GM12878 (cell line): ENCODE measurements around the gene TSSK3. TPM values are rescaled to one million over a fixed set of nuclear protein-coding genes. Genes with fewer than 3 reads are reported as not detected.

ENCODE experiments used
- ASH2L ChIP-seq: fragments of 300-600, 200-600 bp; sonication (generic); IDR thresholded peaks from 2 replicates; pipeline ENCODE4 v1.6.1; 2017; ENCODE audit warnings: low read depth, mild to moderate bottlenecking, borderline replicate concordance
- ATF2 ChIP-seq: IDR thresholded peaks from 2 replicates; pipeline ENCODE4 v1.6.1; 2012; ENCODE audit warnings: low read length, inconsistent platforms
- BCL11A ChIP-seq: IDR thresholded peaks from 2 replicates; pipeline ENCODE4 v1.6.1; 2011; ENCODE audit warnings: low read depth, low read length
- BRCA1 ChIP-seq: IDR thresholded peaks from 2 replicates; pipeline ENCODE4 v1.6.1; 2011; ENCODE audit warnings: low read depth, low read length, improper control_type of control experiment
- CBFB ChIP-seq: IDR thresholded peaks from 2 replicates; pipeline ENCODE4 v1.6.1; 2016; ENCODE audit warnings: antibody characterized with exemption, low read depth
- CREB1 ChIP-seq: IDR thresholded peaks from 2 replicates; pipeline ENCODE4 v1.6.1; 2012; ENCODE audit warnings: low read depth, mild to moderate bottlenecking, inconsistent platforms
- CTCF ChIP-seq, 3 experiments: IDR thresholded peaks in 2 of 3; conservative IDR thresholded peaks in 1 of 3; 2 replicates each; pipeline ENCODE4 v1.5.1; 2011; ENCODE audit warnings: low read depth in 3 of 3, low read length in 3 of 3, mild to moderate bottlenecking in 3 of 3, control low read depth in 2 of 3, moderate library complexity in 2 of 3, inconsistent platforms in 1 of 3, mixed read lengths in 1 of 3; ENCODE audit not compliant: control insufficient read depth in 2 of 3, insufficient read depth in 1 of 3; ENCODE audit errors: extremely low read depth in 1 of 3
- E2F8 ChIP-seq: fragments of 450-650 bp; IDR thresholded peaks from 2 replicates; pipeline ENCODE4 v1.6.1; 2018; ENCODE audit warnings: mild to moderate bottlenecking, low read depth, moderate library complexity; ENCODE audit not compliant: partially characterized antibody
- EP300 ChIP-seq, 2 experiments: fragments of 150-350 bp in 1 of 2; IDR thresholded peaks; 2 replicates each; pipeline ENCODE4 v1.6.1; 2011 to 2012; ENCODE audit warnings: low read depth in 2 of 2, low read length in 2 of 2, borderline replicate concordance in 1 of 2, improper control_type of control experiment in 1 of 2, inconsistent platforms in 1 of 2; ENCODE audit not compliant: control insufficient read depth in 1 of 2
- FOXK2 ChIP-seq: fragments of 450-650 bp; IDR thresholded peaks from 2 replicates; pipeline ENCODE4 v1.6.1; 2017; ENCODE audit warnings: mild to moderate bottlenecking, moderate library complexity
- GATAD2B ChIP-seq: fragments of 450-650 bp; conservative IDR thresholded peaks from 2 replicates; pipeline ENCODE4 v1.6.1; 2017; ENCODE audit warnings: low read depth, mild to moderate bottlenecking, moderate library complexity
- KLF5 ChIP-seq: fragments of 450-650 bp; IDR thresholded peaks from 2 replicates; pipeline ENCODE4 v1.6.1; 2014; ENCODE audit warnings: mild to moderate bottlenecking; ENCODE audit not compliant: partially characterized antibody
- MTA2 ChIP-seq: fragments of 450-650 bp; IDR thresholded peaks from 2 replicates; pipeline ENCODE4 v1.6.1; 2016; ENCODE audit warnings: low read depth, mild to moderate bottlenecking, moderate library complexity
- MYC ChIP-seq: IDR thresholded peaks from 2 replicates; pipeline ENCODE4 v1.6.1; 2011; ENCODE audit warnings: mild to moderate bottlenecking, low read length, moderate library complexity, inconsistent platforms; ENCODE audit not compliant: insufficient read depth, insufficient replicate concordance, insufficient read length, severe bottlenecking
- NFXL1 ChIP-seq: fragments of 450-650 bp; IDR thresholded peaks from 2 replicates; pipeline ENCODE4 v1.6.1; 2017; ENCODE audit warnings: antibody characterized with exemption, mild to moderate bottlenecking, borderline replicate concordance
- NFYB ChIP-seq: IDR thresholded peaks from 2 replicates; pipeline ENCODE4 v1.6.1; 2011; ENCODE audit warnings: low read depth, mild to moderate bottlenecking, low read length, improper control_type of control experiment, moderate library complexity; ENCODE audit not compliant: insufficient read depth
- NR2F1 ChIP-seq: fragments of 450-650 bp; conservative IDR thresholded peaks from 2 replicates; pipeline ENCODE4 v1.6.1; 2017; ENCODE audit warnings: mild to moderate bottlenecking
- POLR2AphosphoS2 ChIP-seq: IDR thresholded peaks from 2 replicates; pipeline ENCODE4 v1.6.1; 2011; ENCODE audit warnings: low read depth, mild to moderate bottlenecking, low read length, improper control_type of control experiment, moderate library complexity
- POLR2AphosphoS5 ChIP-seq: IDR thresholded peaks from 2 replicates; pipeline ENCODE4 v1.6.1; 2011; ENCODE audit warnings: mild to moderate bottlenecking, low read length, inconsistent platforms
- RAD21 ChIP-seq: IDR thresholded peaks from 2 replicates; pipeline ENCODE4 v1.6.1; 2011; ENCODE audit warnings: mild to moderate bottlenecking, low read depth, low read length, moderate library complexity; ENCODE audit not compliant: insufficient read depth
- SIX5 ChIP-seq: IDR thresholded peaks from 2 replicates; pipeline ENCODE4 v1.6.1; 2011; ENCODE audit warnings: mild to moderate bottlenecking, low read depth, low read length, moderate library complexity; ENCODE audit not compliant: severe bottlenecking
- SREBF1 ChIP-seq: IDR thresholded peaks from 2 replicates; pipeline ENCODE4 v1.6.1; 2012; ENCODE audit warnings: mild to moderate bottlenecking, low read length
- SRF ChIP-seq, 2 experiments: IDR thresholded peaks; 2 replicates each; pipeline ENCODE4 v1.6.1; 2011; ENCODE audit warnings: low read depth in 2 of 2, low read length in 2 of 2, mild to moderate bottlenecking in 1 of 2, moderate library complexity in 1 of 2
- TCF3 ChIP-seq: IDR thresholded peaks from 2 replicates; pipeline ENCODE4 v1.6.1; 2012; ENCODE audit warnings: low read depth, mild to moderate bottlenecking, low read length, borderline replicate concordance; ENCODE audit not compliant: insufficient read depth
- YBX1 ChIP-seq: fragments of 450-650 bp; IDR thresholded peaks from 2 replicates; pipeline ENCODE4 v1.6.1; 2016; ENCODE audit warnings: antibody characterized with exemption
- polyA plus RNA-seq, 11 experiments: library from polyadenylated mRNA; depleted of rRNA in 4 of 11; unstranded in 6 of 11; stranded (reverse) in 5 of 11; fragments of >200 nt; fragmentation: Nextera tagmentation in 4 of 11; fragmentation: Illumina TruSeq in 1 of 11; extraction: Ambion mirVana in 4 of 11; extraction: Trizol in 1 of 11; gene quantifications; 1 replicate in 1 of 11; 2 replicates in 10 of 11; pipeline versions ENCODE4 v1.2.1 to v1.2.3, GENCODE V29; 2011 to 2016; ENCODE audit warnings: inconsistent platforms in 2 of 11, missing spikeins in 2 of 11, low read depth in 1 of 11
- total RNA-seq, 4 experiments: library from RNA; depleted of rRNA in 3 of 4; stranded (reverse); fragments of >200 nt in 3 of 4; fragmentation: Illumina TruSeq in 1 of 4; extraction: Trizol in 1 of 4; gene quantifications; 2 replicates each; pipeline versions ENCODE4 v1.2.1 to v1.2.3, GENCODE V29; 2013 to 2021

Gene TSSK3
- total and polyA plus RNA-seq, 10 of the 15 experiments (the other 5 are each of a cell fraction or from before 2014, with no cell fraction given): 0.42 to 0.82 (median 0.60) TPM

- TF ChIP-seq MYC: no peak
- no peak for TF ChIP-seq RAD21
- no peak for TF ChIP-seq SIX5
- TF ChIP-seq TCF3: no peak
- peak; percentile 86 for TF ChIP-seq MTA2
- no peak for TF ChIP-seq BCL11A
- TF ChIP-seq CTCF (IDR thresholded peaks at IDR 0.05 in 2 of 3, conservative IDR thresholded peaks at IDR 0.05 in 1 of 3; ENCODE audit: control insufficient read depth in 2 of 3, extremely low read depth in 1 of 3, insufficient read depth in 1 of 3, low read depth in 3 of 3, low read length in 3 of 3): no peak
- TF ChIP-seq CBFB: no peak
- TF ChIP-seq FOXK2: peak; percentile 84
- no peak for TF ChIP-seq BRCA1
- TF ChIP-seq YBX1: no peak
- TF ChIP-seq NR2F1: peak; percentile 98
- TF ChIP-seq KLF5: peak; percentile 70
- TF ChIP-seq CREB1: peak; percentile 87
- TF ChIP-seq POLR2AphosphoS2: peak; percentile 69; the same call in 1 of the 2 replicates
- TF ChIP-seq GATAD2B: no peak
- peak; percentile 88 for TF ChIP-seq NFYB
- 0 out of 4 replicates have a peak, but pooled peaks of 1 of the 2 experiments have one; percentile 34 for TF ChIP-seq SRF (IDR thresholded peaks at IDR 0.05; ENCODE audit: low read depth in 2 of 2, low read length in 2 of 2)
- 0 out of 4 replicates have a peak, but pooled peaks of 1 of the 2 experiments have one; percentile 26 for TF ChIP-seq EP300 (IDR thresholded peaks at IDR 0.05; ENCODE audit: borderline replicate concordance in 1 of 2, control insufficient read depth in 1 of 2, low read depth in 2 of 2, low read length in 2 of 2)
- TF ChIP-seq ASH2L: no peak
- peak; percentile 90 for TF ChIP-seq POLR2AphosphoS5
- TF ChIP-seq NFXL1: no peak
- peak; percentile 65 for TF ChIP-seq SREBF1
- peak; percentile 98 for TF ChIP-seq ATF2
- TF ChIP-seq E2F8: no peak
Measured at GRCh38 chr1:32394141-32394889, 32.0 kb downstream of the TSSK3 start, which contains the start of gene BSDC1 (continued).
